ENCODE data around the gene APBB1.
A peak's percentile ranks its signal among the peaks of the same experiment; 100 is the strongest.

The APBB1 gene

GRCh38 chr11:6419009-6419631 is at the start of gene APBB1:
APBB1 (minus strand) TSS chr11:6419094; CDS start chr11:6411347, 7,747 bp downstream.
- DNase-seq, result no peak

GRCh38 chr11:6459099-6459450 is 40.2 kb upstream of the APBB1 start:
- no peak for DNase-seq

GRCh38 chr11:6458352-6459098 is 39.6 kb upstream of the APBB1 start:
- DNase-seq, result no peak

- DNase-seq, result no peak
Measured at GRCh38 chr11:6457581-6458320, 38.9 kb upstream of the APBB1 start.

- no peak for DNase-seq
Measured at GRCh38 chr11:6456361-6457073, 37.6 kb upstream of the APBB1 start.

GRCh38 chr11:6455070-6455469 is 36.2 kb upstream of the APBB1 start:
- DNase-seq, result no peak

GRCh38 chr11:6453152-6453551 is 34.3 kb upstream of the APBB1 start:
- no peak for DNase-seq

GRCh38 chr11:6452219-6452618 is 33.3 kb upstream of the APBB1 start:
- no peak for DNase-seq

- no peak for DNase-seq
Measured at GRCh38 chr11:6448574-6448973, 29.7 kb upstream of the APBB1 start.

GRCh38 chr11:6443269-6444003 is 24.5 kb upstream of the APBB1 start:
- DNase-seq, result no peak

- DNase-seq, result no peak
Measured at GRCh38 chr11:6442441-6442840, 23.5 kb upstream of the APBB1 start.

- DNase-seq, result no peak
Measured at GRCh38 chr11:6440906-6441358, 22.0 kb upstream of the APBB1 start, which contains the start of gene HPX. HPX (minus strand) TSS chr11:6440987; CDS start chr11:6440963, 24 bp downstream.

GRCh38 chr11:6438979-6439571 is 20.2 kb upstream of the APBB1 start:
- no peak for DNase-seq

GRCh38 chr11:6437993-6438392 is 19.1 kb upstream of the APBB1 start:
- no peak for DNase-seq

GRCh38 chr11:6437423-6437822 is 18.5 kb upstream of the APBB1 start:
- no peak for DNase-seq

- DNase-seq, result no peak
Measured at GRCh38 chr11:6433998-6434660, 15.2 kb upstream of the APBB1 start.

- peak; percentile 84 for DNase-seq
Measured at GRCh38 chr11:6431861-6432260, 13.0 kb upstream of the APBB1 start.

GRCh38 chr11:6427516-6427915 is 8.6 kb upstream of the APBB1 start:
- DNase-seq, result no peak

GRCh38 chr11:6420677-6421076 is 1.8 kb upstream of the APBB1 start:
- no peak for DNase-seq

- no peak for DNase-seq
Measured at GRCh38 chr11:6418557-6419008, 311 bp downstream of the APBB1 start.

GRCh38 chr11:6417907-6418556 is 862 bp downstream of the APBB1 start:
- no peak for DNase-seq
